GM21515 (cell line): ENCODE results near the gene CMTM6.
"Not testable (repeated sequence)": the region's sequence is repeated elsewhere in the genome, so short reads cannot be mapped to it uniquely, and the experiment has no call there.

Source experiments
- ATAC-seq: cut with Tn5 transposase; IDR thresholded peaks from one replicate; pipeline ENCODE4 v1.9.1; 2021; ENCODE audit not compliant: unreplicated experiment

The CMTM6 gene

GRCh38 chr3:32467333-32468070 lies 35.1 kb downstream of the CMTM6 start:
- ATAC-seq, result peak; percentile 63

GRCh38 chr3:32466808-32467207 lies 35.8 kb downstream of the CMTM6 start:
- not testable (repeated sequence) for ATAC-seq

- ATAC-seq, result not testable (repeated sequence)
These were observed 37.9 kb downstream of the CMTM6 start for GRCh38 chr3:32464726-32465125.

GRCh38 chr3:32463415-32463814 lies 39.2 kb downstream of the CMTM6 start:
- not testable (repeated sequence) for ATAC-seq

- ATAC-seq, result not testable (repeated sequence)
These were observed 40.3 kb downstream of the CMTM6 start for GRCh38 chr3:32462191-32462986.

- ATAC-seq, result not testable (repeated sequence)
These were observed 41.7 kb downstream of the CMTM6 start for GRCh38 chr3:32460817-32461496.

GRCh38 chr3:32460031-32460749 lies 42.5 kb downstream of the CMTM6 start:
- peak; percentile 93 for ATAC-seq

GRCh38 chr3:32459450-32459849 lies 43.2 kb downstream of the CMTM6 start:
- ATAC-seq, result no peak

GRCh38 chr3:32457971-32458471 lies 44.6 kb downstream of the CMTM6 start:
- no peak for ATAC-seq

- ATAC-seq, result no peak
These were observed 46.1 kb downstream of the CMTM6 start for GRCh38 chr3:32456429-32457130.

- no peak for ATAC-seq
These were observed 46.8 kb downstream of the CMTM6 start for GRCh38 chr3:32455609-32456428.

- no peak for ATAC-seq
These were observed 47.7 kb downstream of the CMTM6 start for GRCh38 chr3:32454731-32455608.

- no peak for ATAC-seq
These were observed 48.5 kb downstream of the CMTM6 start for GRCh38 chr3:32454111-32454510.

GRCh38 chr3:32453346-32453745 lies 49.3 kb downstream of the CMTM6 start:
- ATAC-seq, result no peak

GRCh38 chr3:32452009-32452408 lies 50.6 kb downstream of the CMTM6 start:
- ATAC-seq, result no peak

GRCh38 chr3:32450992-32451659 lies 51.5 kb downstream of the CMTM6 start:
- ATAC-seq, result no peak

- ATAC-seq, result no peak
These were observed 52.2 kb downstream of the CMTM6 start for GRCh38 chr3:32450426-32450825.

- ATAC-seq, result no peak
These were observed 53.0 kb downstream of the CMTM6 start for GRCh38 chr3:32449691-32450090.
